Choroid plexus epithelial cell (primary cell): ENCODE measurements around the gene RIT1.

ENCODE experiments used
- DNase-seq: peaks from one replicate; pipeline ENCODE4 v3.0.0-alpha.2; 2010; ENCODE audit warnings: low read depth
- H3K4me3 ChIP-seq: 2 replicates; pipeline ENCODE4 v1.5.1; 2011; ENCODE audit warnings: low read depth, mild to moderate bottlenecking, control low read depth, low read length, moderate library complexity
- TF ChIP-seq, protein P1 (sequence below): conservative IDR thresholded peaks from 2 replicates; pipeline ENCODE4 v1.5.1; 2011; ENCODE audit warnings: low read depth, mild to moderate bottlenecking, control low read depth, inconsistent platforms, low read length, moderate library complexity

RIT1 gene

DNA sequence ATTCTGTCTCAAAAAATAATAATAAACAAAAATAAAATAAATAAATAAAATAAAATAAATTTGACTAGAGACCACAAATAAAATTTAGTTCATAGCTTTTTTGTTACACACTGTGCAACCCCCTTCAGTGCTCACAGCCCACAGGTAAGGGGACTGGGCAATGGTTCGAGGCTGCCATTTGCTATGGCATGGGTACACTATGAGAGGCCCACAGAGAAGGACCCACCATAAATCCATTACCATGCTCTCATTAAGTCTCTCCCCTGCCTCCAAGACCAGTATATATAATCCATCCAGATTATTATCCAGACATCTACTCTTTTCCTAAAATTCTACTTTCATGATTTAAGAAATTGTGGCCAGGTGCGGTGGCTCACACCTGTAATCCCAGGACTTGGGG is 8.7 kb upstream of the RIT1 start:
- DNase-seq, result no peak
- no peak overlapping the region for H3K4me3 ChIP-seq
- TF ChIP-seq, protein P1, sequence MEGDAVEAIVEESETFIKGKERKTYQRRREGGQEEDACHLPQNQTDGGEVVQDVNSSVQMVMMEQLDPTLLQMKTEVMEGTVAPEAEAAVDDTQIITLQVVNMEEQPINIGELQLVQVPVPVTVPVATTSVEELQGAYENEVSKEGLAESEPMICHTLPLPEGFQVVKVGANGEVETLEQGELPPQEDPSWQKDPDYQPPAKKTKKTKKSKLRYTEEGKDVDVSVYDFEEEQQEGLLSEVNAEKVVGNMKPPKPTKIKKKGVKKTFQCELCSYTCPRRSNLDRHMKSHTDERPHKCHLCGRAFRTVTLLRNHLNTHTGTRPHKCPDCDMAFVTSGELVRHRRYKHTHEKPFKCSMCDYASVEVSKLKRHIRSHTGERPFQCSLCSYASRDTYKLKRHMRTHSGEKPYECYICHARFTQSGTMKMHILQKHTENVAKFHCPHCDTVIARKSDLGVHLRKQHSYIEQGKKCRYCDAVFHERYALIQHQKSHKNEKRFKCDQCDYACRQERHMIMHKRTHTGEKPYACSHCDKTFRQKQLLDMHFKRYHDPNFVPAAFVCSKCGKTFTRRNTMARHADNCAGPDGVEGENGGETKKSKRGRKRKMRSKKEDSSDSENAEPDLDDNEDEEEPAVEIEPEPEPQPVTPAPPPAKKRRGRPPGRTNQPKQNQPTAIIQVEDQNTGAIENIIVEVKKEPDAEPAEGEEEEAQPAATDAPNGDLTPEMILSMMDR, result no peak

DNA sequence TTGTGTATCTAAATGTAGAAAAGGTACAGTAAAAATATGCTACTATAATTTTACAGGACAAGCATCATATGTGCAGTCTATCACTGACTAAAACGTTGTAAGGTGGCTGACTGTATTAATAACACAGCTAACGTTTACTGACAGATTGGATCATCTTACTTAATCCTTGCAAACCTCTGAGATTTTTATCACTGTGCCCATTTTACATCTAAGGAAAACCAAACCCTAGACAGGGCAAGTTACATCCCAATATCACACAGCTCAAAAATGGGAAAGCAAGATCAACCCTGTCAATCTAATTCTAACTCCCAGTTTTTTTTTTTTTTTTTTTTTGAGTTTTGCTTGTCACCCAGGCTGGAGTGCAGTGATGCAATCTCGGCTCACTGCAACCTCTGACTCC is 7.5 kb upstream of the RIT1 start:
- DNase-seq, result no peak
- no peak overlapping the region for H3K4me3 ChIP-seq
- TF ChIP-seq, protein P1, result no peak

DNA sequence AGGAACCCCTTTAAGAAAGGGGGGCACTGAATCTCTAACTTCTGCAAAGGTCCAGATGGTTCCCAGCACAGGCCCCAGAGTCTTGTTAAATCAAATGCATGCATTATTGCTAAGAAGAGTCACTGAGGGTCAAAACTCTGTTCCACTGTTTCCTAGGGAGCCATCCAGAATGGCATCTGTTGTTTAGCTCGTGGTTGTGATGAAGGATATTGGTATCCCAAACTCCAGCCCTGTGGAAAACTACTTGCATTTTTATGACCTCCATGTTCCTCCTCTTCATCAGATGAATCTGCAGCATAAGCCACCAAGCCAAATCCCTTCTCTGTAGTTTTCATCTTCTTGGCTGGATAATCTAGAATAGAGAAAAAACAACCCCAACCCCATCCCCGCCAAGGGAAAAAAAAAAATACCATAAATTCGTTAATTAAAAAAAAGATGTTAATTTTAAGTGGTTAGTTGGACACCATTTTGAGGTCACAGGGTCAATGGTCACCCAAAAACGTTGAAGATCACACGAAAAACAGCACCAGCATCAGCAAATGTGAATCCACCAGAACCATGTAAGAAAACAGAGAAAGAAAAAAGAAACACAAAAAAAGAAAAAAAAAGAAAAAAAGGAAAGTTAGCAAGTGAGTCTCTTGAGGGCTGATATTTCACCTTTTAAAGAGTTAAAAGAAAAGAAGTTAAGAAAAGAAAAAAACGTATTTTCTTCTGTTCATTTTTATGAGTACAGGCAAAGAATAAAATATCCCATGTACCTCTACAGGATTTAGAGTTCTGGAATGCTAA is 3.0 kb upstream of the RIT1 start:
- H3K4me3 ChIP-seq, result no peak overlapping the region
- TF ChIP-seq, protein P1, result no peak
- DNase-seq, result no peak

DNA sequence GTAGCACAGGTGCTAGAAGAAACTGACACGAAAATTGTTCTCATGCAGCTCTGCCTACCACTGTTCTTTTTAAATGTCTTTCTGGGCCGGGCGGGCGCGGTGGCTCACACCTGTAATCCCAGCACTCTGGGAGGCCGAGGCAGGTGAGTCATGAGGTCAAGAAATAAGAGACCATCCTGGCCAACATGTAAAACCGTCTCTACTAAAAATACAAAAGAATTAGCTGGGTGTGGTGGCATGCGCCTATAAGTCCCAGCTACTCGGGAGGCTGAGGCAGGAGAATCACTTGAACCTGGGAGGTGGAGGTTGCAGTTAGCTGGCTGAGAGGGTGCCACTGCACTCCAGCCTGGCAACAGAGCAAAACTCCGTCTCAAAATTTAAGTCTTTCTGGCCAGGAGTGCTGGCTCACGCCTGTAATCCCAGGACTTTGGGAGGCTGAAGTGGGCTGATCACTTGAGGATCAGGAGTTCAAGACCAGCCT is 947 bp upstream of the RIT1 start:
- H3K4me3 ChIP-seq, result no peak overlapping the region
- no peak for DNase-seq
- TF ChIP-seq, protein P1, result no peak

DNA sequence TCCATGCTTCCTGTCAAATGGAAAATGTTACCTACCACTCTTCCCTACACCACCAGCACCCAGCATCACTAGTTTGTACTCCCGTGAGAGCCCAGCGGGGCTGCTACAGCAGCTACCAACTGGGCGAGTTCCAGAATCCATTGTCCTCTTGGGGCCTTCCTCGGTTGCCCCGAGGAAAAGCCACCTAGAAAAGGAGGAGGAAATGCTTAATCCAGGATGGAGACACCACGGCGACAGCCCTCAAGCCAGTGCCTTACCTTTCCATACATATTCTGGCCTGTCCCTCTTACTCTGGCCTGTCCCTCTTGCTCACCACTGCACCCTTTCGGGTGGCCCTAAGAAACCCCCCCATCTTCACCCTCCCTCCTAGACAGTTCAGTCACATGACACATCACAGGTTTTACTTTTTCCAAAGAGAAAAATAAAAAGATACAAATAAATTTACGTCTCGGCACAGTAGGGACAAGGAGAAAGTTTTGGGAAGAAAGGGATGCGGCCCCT is 478 bp downstream of the RIT1 start:
- peak overlapping the region; percentile 85 for H3K4me3 ChIP-seq
- DNase-seq, result peak; percentile 53
- TF ChIP-seq, protein P1, result peak; percentile 32

DNA sequence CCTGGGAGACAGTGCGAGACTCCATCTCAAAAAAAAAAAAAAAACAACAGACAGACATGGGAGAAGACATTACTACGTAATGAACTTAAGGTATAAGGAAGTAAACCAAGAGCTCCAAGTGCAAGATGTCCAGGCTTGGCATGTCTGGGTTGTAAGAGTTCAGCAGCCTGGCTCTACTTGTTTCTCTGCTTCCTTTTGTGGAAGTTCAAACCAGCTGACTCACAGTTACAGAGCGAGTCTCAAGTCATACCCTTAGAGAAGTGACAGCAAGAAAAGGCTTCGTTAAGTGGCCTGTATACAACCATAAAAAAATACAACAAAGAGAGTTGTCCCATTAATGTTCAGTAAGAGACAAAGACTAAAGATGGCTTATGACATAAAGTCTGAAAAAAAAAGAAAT is 1.3 kb downstream of the RIT1 start:
- DNase-seq, result peak; percentile 56
- peak overlapping the region; percentile 0 for H3K4me3 ChIP-seq
- TF ChIP-seq, protein P1, result no peak

DNA sequence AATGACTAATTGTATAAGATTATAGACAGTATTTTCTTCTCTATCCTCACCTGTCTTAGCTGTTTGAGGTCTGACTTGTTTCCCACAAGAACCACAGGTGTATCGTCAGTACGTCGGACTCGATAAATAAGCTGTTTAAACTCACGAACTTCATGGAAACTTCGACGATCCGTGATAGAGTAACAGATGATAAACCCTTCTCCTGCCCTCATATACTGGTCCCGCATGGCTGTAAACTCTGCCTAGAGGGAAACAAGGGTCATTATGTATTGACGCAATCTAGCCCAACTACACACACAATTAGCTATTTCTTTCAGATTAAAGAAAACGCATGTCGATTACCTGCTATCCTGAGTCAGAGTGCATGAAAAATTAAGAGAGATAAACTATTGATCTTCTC is 6.9 kb downstream of the RIT1 start:
- H3K4me3 ChIP-seq, result no peak overlapping the region
- TF ChIP-seq, protein P1, result no peak
- no peak for DNase-seq
